ENCODE measurements around the gene DNAH2. TPM values are rescaled to one million over a fixed set of nuclear protein-coding genes. Genes with fewer than 3 reads are reported as not detected.

DNAH2 gene
- total and polyA plus RNA-seq, 2 of the 13 experiments (the other 11 are each of a cell fraction or from before 2014, with no cell fraction given): not detected

- no peak for TF ChIP-seq MEIS1 (CRISPR knock-in tag; IDR thresholded peaks at IDR 0.05; ENCODE audit: borderline replicate concordance)
- no peak for TF ChIP-seq ZNF746 (CRISPR knock-in tag; IDR thresholded peaks at IDR 0.05)
- no peak for TF ChIP-seq TEAD2 (CRISPR knock-in tag; IDR thresholded peaks at IDR 0.05)
- no peak for TF ChIP-seq ZNF800 (CRISPR knock-in tag; IDR thresholded peaks at IDR 0.05)
- TF ChIP-seq NCOA5 (CRISPR knock-in tag; IDR thresholded peaks at IDR 0.05): no peak
- TF ChIP-seq ZBTB3 (CRISPR knock-in tag; IDR thresholded peaks at IDR 0.05; ENCODE audit: borderline replicate concordance, low read depth): no peak
- no peak for TF ChIP-seq HNF1A (IDR thresholded peaks at IDR 0.05; ENCODE audit: low read depth)
- TF ChIP-seq HNF1A (CRISPR knock-in tag; IDR thresholded peaks at IDR 0.05; ENCODE audit: borderline replicate concordance): no peak
- no peak for TF ChIP-seq CENPX (CRISPR knock-in tag; IDR thresholded peaks at IDR 0.05)
- no peak for TF ChIP-seq RFX3 (CRISPR knock-in tag; IDR thresholded peaks at IDR 0.05)
- no peak for TF ChIP-seq ZNF337 (CRISPR knock-in tag; IDR thresholded peaks at IDR 0.05; ENCODE audit: borderline replicate concordance, low read depth)
- TF ChIP-seq ZNF512 (CRISPR knock-in tag; IDR thresholded peaks at IDR 0.05): no peak
- peak; percentile 11; the same call in 1 of the 2 replicates for TF ChIP-seq FOXO1 (CRISPR knock-in tag; IDR thresholded peaks at IDR 0.05)
- no peak for TF ChIP-seq ZNF224 (CRISPR knock-in tag; IDR thresholded peaks at IDR 0.05)
- TF ChIP-seq HNRNPH1 (optimal IDR thresholded peaks at IDR 0.05; ENCODE audit: low read depth, low read length): no peak
- 0 out of 2 replicates have a peak, but pooled peaks have one; percentile 53 for TF ChIP-seq ZMAT3 (CRISPR knock-in tag; conservative IDR thresholded peaks at IDR 0.05)
- peak; percentile 18; the same call in 1 of the 2 replicates for TF ChIP-seq GATAD2A (CRISPR knock-in tag; IDR thresholded peaks at IDR 0.05)
- TF ChIP-seq SSRP1 (CRISPR knock-in tag; IDR thresholded peaks at IDR 0.05): no peak
- no peak for TF ChIP-seq TOE1 (CRISPR knock-in tag; IDR thresholded peaks at IDR 0.05)
- TF ChIP-seq SMARCC2 (IDR thresholded peaks at IDR 0.05): no peak
Measured at GRCh38 chr17:7844292-7845154, 127.0 kb downstream of the DNAH2 start (continued).
